SU-DHL-6 (cell line): ENCODE data around the gene SPATA20.

ENCODE experiments used
- EZH2phosphoT487 ChIP-seq: fragments of 200-600 bp; sonication (generic), shearing (Covaris generic); conservative IDR thresholded peaks from 2 replicates; pipeline ENCODE4 v1.6.1; 2018; ENCODE audit warnings: mild to moderate bottlenecking, antibody characterized with exemption, low read length, moderate library complexity, mixed read lengths
- TF ChIP-seq, protein P1 (sequence below): fragments of 200-600 bp; sonication (generic); IDR thresholded peaks from one replicate; pipeline ENCODE4 v1.5.1; 2017; ENCODE audit warnings: antibody characterized with exemption, mild to moderate bottlenecking, low read length, moderate library complexity; ENCODE audit not compliant: insufficient read depth, poor library complexity, severe bottlenecking

DNA sequence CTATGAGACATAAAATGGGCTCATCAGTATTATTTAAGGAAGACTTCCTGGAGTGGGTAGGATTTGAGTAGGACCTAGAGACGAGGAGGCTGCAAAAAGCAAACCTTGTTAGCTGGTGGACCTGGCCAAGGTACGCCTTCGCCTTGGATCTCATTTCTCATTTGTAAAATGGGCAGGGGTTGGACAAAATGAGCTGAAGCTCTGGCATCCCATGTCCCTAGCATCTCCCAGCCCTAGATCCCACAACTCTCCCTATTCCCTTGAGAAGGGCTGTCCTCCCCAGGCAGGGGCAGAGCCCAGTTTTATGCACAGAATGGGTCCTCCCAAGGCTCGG, 306 bp upstream of the SPATA20 start:
- TF ChIP-seq, protein P1, sequence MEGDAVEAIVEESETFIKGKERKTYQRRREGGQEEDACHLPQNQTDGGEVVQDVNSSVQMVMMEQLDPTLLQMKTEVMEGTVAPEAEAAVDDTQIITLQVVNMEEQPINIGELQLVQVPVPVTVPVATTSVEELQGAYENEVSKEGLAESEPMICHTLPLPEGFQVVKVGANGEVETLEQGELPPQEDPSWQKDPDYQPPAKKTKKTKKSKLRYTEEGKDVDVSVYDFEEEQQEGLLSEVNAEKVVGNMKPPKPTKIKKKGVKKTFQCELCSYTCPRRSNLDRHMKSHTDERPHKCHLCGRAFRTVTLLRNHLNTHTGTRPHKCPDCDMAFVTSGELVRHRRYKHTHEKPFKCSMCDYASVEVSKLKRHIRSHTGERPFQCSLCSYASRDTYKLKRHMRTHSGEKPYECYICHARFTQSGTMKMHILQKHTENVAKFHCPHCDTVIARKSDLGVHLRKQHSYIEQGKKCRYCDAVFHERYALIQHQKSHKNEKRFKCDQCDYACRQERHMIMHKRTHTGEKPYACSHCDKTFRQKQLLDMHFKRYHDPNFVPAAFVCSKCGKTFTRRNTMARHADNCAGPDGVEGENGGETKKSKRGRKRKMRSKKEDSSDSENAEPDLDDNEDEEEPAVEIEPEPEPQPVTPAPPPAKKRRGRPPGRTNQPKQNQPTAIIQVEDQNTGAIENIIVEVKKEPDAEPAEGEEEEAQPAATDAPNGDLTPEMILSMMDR, result no peak
- no peak for TF ChIP-seq EZH2phosphoT487
